H9 (cell line): ENCODE measurements around the gene LRRC34. TPM values are rescaled to one million over a fixed set of nuclear protein-coding genes. Genes with fewer than 3 reads are reported as not detected.

Source experiments
- DNase-seq: peaks from one replicate; pipeline ENCODE4 v3.0.0-alpha.2; 2017
- H2AFZ ChIP-seq: one replicate; pipeline ENCODE4 v1.6.1; 2013; ENCODE audit warnings: mild to moderate bottlenecking, low read length, control low read depth, moderate library complexity
- H2AK5ac ChIP-seq: 2 replicates; pipeline ENCODE4 v1.6.1; 2013; ENCODE audit warnings: low read length, control low read depth, mixed read lengths; ENCODE audit not compliant: insufficient read length
- H2BK120ac ChIP-seq: one replicate; pipeline ENCODE4 v1.6.1; 2013; ENCODE audit warnings: low read depth, mild to moderate bottlenecking, low read length, control low read depth, inconsistent platforms; ENCODE audit not compliant: poor library complexity, severe bottlenecking
- H2BK12ac ChIP-seq: 2 replicates; pipeline ENCODE4 v1.6.1; 2013; ENCODE audit warnings: low read length, control low read depth, mixed read lengths, low read depth; ENCODE audit not compliant: insufficient read length
- H2BK15ac ChIP-seq: 2 replicates; pipeline ENCODE4 v1.6.1; 2013; ENCODE audit warnings: low read depth, low read length, control low read depth
- H2BK20ac ChIP-seq: one replicate; pipeline ENCODE4 v1.6.1; 2013; ENCODE audit warnings: low read depth, mild to moderate bottlenecking, low read length, control low read depth, inconsistent platforms; ENCODE audit not compliant: poor library complexity, severe bottlenecking
- H2BK5ac ChIP-seq: 2 replicates; pipeline ENCODE4 v1.6.1; 2013; ENCODE audit warnings: low read length, control low read depth, mixed read lengths; ENCODE audit not compliant: insufficient read length
- H3K14ac ChIP-seq: 2 replicates; pipeline ENCODE4 v1.6.1; 2013; ENCODE audit warnings: low read length, control low read depth; ENCODE audit not compliant: insufficient read depth
- H3K18ac ChIP-seq: 2 replicates; pipeline ENCODE4 v1.6.1; 2013; ENCODE audit warnings: low read depth, mild to moderate bottlenecking, mixed read lengths, low read length, control low read depth; ENCODE audit not compliant: insufficient read length
- H3K23ac ChIP-seq: 2 replicates; pipeline ENCODE4 v1.6.1; 2013; ENCODE audit warnings: low read length, control low read depth, mixed read lengths, low read depth; ENCODE audit not compliant: insufficient read length
- H3K23me2 ChIP-seq: 2 replicates; pipeline ENCODE4 v1.6.1; 2013; ENCODE audit warnings: low read depth, mild to moderate bottlenecking, mixed read lengths, low read length, control low read depth; ENCODE audit not compliant: insufficient read length, poor library complexity, severe bottlenecking
- H3K27ac ChIP-seq: 2 replicates; pipeline ENCODE4 v1.5.1; 2013; ENCODE audit warnings: low read length, control low read depth, mixed read lengths, low read depth; ENCODE audit not compliant: insufficient read length
- H3K27me3 ChIP-seq: 2 replicates; pipeline ENCODE4 v1.6.1; 2013; ENCODE audit warnings: low read length, control low read depth, inconsistent platforms; ENCODE audit not compliant: insufficient read depth
- H3K4ac ChIP-seq: 2 replicates; pipeline ENCODE4 v1.6.1; 2013; ENCODE audit warnings: low read depth, mild to moderate bottlenecking, control low read depth, inconsistent platforms, low read length, moderate library complexity
- H3K4me1 ChIP-seq: 2 replicates; pipeline ENCODE4 v1.6.1; 2013; ENCODE audit warnings: low read length, control low read depth, inconsistent platforms; ENCODE audit not compliant: insufficient read depth
- H3K4me2 ChIP-seq: 2 replicates; pipeline ENCODE4 v1.6.1; 2013; ENCODE audit warnings: low read length, control low read depth, mixed read lengths; ENCODE audit not compliant: insufficient read length, insufficient read depth
- H3K56ac ChIP-seq: 2 replicates; pipeline ENCODE4 v1.6.1; 2013; ENCODE audit warnings: low read depth, mild to moderate bottlenecking, mixed read lengths, low read length, control low read depth; ENCODE audit not compliant: insufficient read length
- H3K79me1 ChIP-seq: 2 replicates; pipeline ENCODE4 v1.6.1; 2013; ENCODE audit warnings: low read depth, mild to moderate bottlenecking, moderate library complexity, low read length, control low read depth, inconsistent platforms; ENCODE audit not compliant: insufficient read depth, poor library complexity, severe bottlenecking
- H3K79me2 ChIP-seq: 2 replicates; pipeline ENCODE4 v1.6.1; 2013; ENCODE audit warnings: low read length, control low read depth, inconsistent platforms; ENCODE audit not compliant: insufficient read depth
- H3K9ac ChIP-seq: 2 replicates; pipeline ENCODE4 v1.6.1; 2013; ENCODE audit warnings: low read length, control low read depth, mixed read lengths; ENCODE audit not compliant: insufficient read length; ENCODE audit errors: extremely low read depth
- H3K9me3 ChIP-seq: one replicate; pipeline ENCODE4 v1.6.1; 2013; ENCODE audit warnings: low read depth, low read length, inconsistent platforms; ENCODE audit not compliant: control insufficient read depth
- H3T11ph ChIP-seq: one replicate; pipeline ENCODE4 v1.6.1; 2013; ENCODE audit warnings: mild to moderate bottlenecking, low read length, control low read depth, inconsistent platforms
- H4K20me1 ChIP-seq: one replicate; pipeline ENCODE4 v1.6.1; 2013; ENCODE audit not compliant: control insufficient read depth, insufficient read length, insufficient read depth
- H4K5ac ChIP-seq: 2 replicates; pipeline ENCODE4 v1.6.1; 2013; ENCODE audit warnings: low read depth, mild to moderate bottlenecking, mixed read lengths, low read length, control low read depth; ENCODE audit not compliant: insufficient read length
- H4K8ac ChIP-seq: replicated peaks from 2 replicates; pipeline ENCODE4 v1.6.1; 2013; ENCODE audit warnings: low read length, control low read depth, mixed read lengths, low read depth; ENCODE audit not compliant: insufficient read length
- H4K91ac ChIP-seq: 2 replicates; pipeline ENCODE4 v1.6.1; 2013; ENCODE audit warnings: low read depth, mild to moderate bottlenecking, moderate library complexity, mixed read lengths, low read length, control low read depth; ENCODE audit not compliant: insufficient read length
- H3K27ac Mint-ChIP-seq, 3 experiments: 2 replicates in 2 of 3; 3 replicates in 1 of 3; pipeline ENCODE4 v1.8.0; 2020 to 2021; ENCODE audit warnings: mixed read lengths in 3 of 3, mild to moderate bottlenecking in 1 of 3, moderate library complexity in 1 of 3
- H3K27me3 Mint-ChIP-seq: 2 replicates; pipeline ENCODE4 v1.8.0; 2021; ENCODE audit warnings: low read depth, mild to moderate bottlenecking, moderate library complexity, mixed read lengths
- H3K36me3 Mint-ChIP-seq, 3 experiments: 2 replicates in 2 of 3; 3 replicates in 1 of 3; pipeline ENCODE4 v1.8.0; 2020 to 2021; ENCODE audit warnings: low read depth in 3 of 3, mixed read lengths in 3 of 3; ENCODE audit not compliant: insufficient read depth in 1 of 3
- H3K4me1 Mint-ChIP-seq, 2 experiments: 2 replicates each; pipeline ENCODE4 v1.8.0; 2020; ENCODE audit warnings: mixed read lengths in 2 of 2
- H3K4me3 Mint-ChIP-seq, 2 experiments: 2 replicates in 1 of 2; 3 replicates in 1 of 2; pipeline ENCODE4 v1.8.0; 2020 to 2021; ENCODE audit warnings: mild to moderate bottlenecking in 2 of 2, mixed read lengths in 2 of 2, moderate library complexity in 1 of 2
- H3K9me3 Mint-ChIP-seq, 2 experiments: 2 replicates in 1 of 2; 3 replicates in 1 of 2; pipeline ENCODE4 v1.8.0; 2020; ENCODE audit warnings: mild to moderate bottlenecking in 2 of 2, mixed read lengths in 2 of 2, moderate library complexity in 1 of 2
- CTCF ChIP-seq: fragments of 200-600 bp; sonication (generic); conservative IDR thresholded peaks from 3 replicates; pipeline ENCODE4 v1.8.0; 2021; ENCODE audit warnings: antibody characterized with exemption, mild to moderate bottlenecking
- WGBS: extraction: QIAGEN DNeasy Blood & Tissue Kit; methylation state at CpG from one replicate; pipeline ENCODE4 v1.1.7; 2013; ENCODE audit warnings: missing lambda C conversion rate, low lambda C conversion rate, mixed read lengths; ENCODE audit not compliant: insufficient read length; ENCODE audit errors: extremely low coverage; 5-methylcytosine and 5-hydroxymethylcytosine counted together
- total RNA-seq: library from RNA; stranded (reverse); gene quantifications from 2 replicates; pipeline ENCODE4 v1.2.1, GENCODE V29; 2021

LRRC34 gene
- total RNA-seq, 1 experiment from 2014 or later: 4.6 TPM

GRCh38 chr3:169855514-169855913, 42.8 kb upstream of the LRRC34 start:
- H2AK5ac ChIP-seq: no peak overlapping the region
- H3K4me1 ChIP-seq: no peaks in the 10 kb centered on the region
- Mint-ChIP-seq H3K4me1 (peaks cover 3 to 4% of the 10 kb centered on the region in 2 experiments; a peak in 3 of 4 replicates), H3K4me3 (no peak overlapping the region), H3K27ac (no peak overlapping the region), H3K36me3 (no peaks in the 10 kb centered on the region), H3K9me3 (no peaks in the 10 kb centered on the region), H3K27me3 (no peaks in the 10 kb centered on the region)
- no peaks in the 10 kb centered on the region; the same call in 1 of the 2 replicates for H3K27me3 ChIP-seq
- no peak overlapping the region for H3K23ac ChIP-seq
- no peak overlapping the region for H2BK20ac ChIP-seq
- no peak overlapping the region for H3K4ac ChIP-seq
- no peak overlapping the region for H4K91ac ChIP-seq
- no peak overlapping the region for H3K14ac ChIP-seq
- H3T11ph ChIP-seq: no peak overlapping the region
- no peak overlapping the region for H4K8ac ChIP-seq
- H2BK5ac ChIP-seq: no peak overlapping the region
- no peak for DNase-seq
- no peaks in the 10 kb centered on the region for H3K79me2 ChIP-seq
- no CpG with 5 or more reads among the region's 3 CpGs for WGBS
- H3K18ac ChIP-seq: no peak overlapping the region
- no peaks in the 10 kb centered on the region for H3K23me2 ChIP-seq
- no peak overlapping the region for H2BK120ac ChIP-seq
- no peak overlapping the region for H3K56ac ChIP-seq
- no peak overlapping the region for H3K9ac ChIP-seq
- no peak overlapping the region for H2AFZ ChIP-seq
- no peaks in the 10 kb centered on the region for H4K20me1 ChIP-seq
- no peak overlapping the region for H2BK15ac ChIP-seq
- H4K5ac ChIP-seq: no peak overlapping the region
- no peaks in the 10 kb centered on the region for H3K9me3 ChIP-seq
- no peak for TF ChIP-seq CTCF
- no peak overlapping the region for H3K4me2 ChIP-seq
- H2BK12ac ChIP-seq: no peak overlapping the region
- no peaks in the 10 kb centered on the region for H3K79me1 ChIP-seq
- no peak overlapping the region for H3K27ac ChIP-seq
